Activated CD8-positive, alpha-beta T cell treated with anti-CD3 and anti-CD28 coated beads for 36 hours (primary cell): Measurements from ENCODE around the gene NAIF1. TPM values are rescaled to one million over a fixed set of nuclear protein-coding genes. Genes with fewer than 3 reads are reported as not detected.
"Not testable (repeated sequence)": the region's sequence is repeated elsewhere in the genome, so short reads cannot be mapped to it uniquely, and the experiment has no call there.

ENCODE experiments used
- ATAC-seq: fragments of 200-7000 bp; cut with Tn5 transposase; one replicate; pipeline ENCODE4 v1.10.0; 2021; ENCODE audit warnings: mild to moderate bottlenecking, moderate library complexity
- CTCF ChIA-PET: fragments of 350-600 bp; sonication (Branson Sonifier 250); formaldehyde crosslinking; loops from one replicate; lab custom pipeline; 2021; ENCODE audit warnings: antibody characterized with exemption; lab: Charles Lee
- POLR2A ChIA-PET: fragments of 350-600 bp; sonication (Branson Sonifier 250); formaldehyde crosslinking; loops from one replicate; lab custom pipeline; 2021; ENCODE audit warnings: antibody characterized with exemption; lab: Charles Lee
- DNase-seq: peaks from one replicate; pipeline ENCODE4 v3.0.0-alpha.2; 2020
- H3K27ac Mint-ChIP-seq: one replicate; pipeline ENCODE4 v1.8.0; 2021; ENCODE audit warnings: mild to moderate bottlenecking, mixed read lengths
- H3K27me3 Mint-ChIP-seq: one replicate; pipeline ENCODE4 v1.8.0; 2021; ENCODE audit warnings: mixed read lengths
- H3K36me3 Mint-ChIP-seq: one replicate; pipeline ENCODE4 v1.8.0; 2021; ENCODE audit warnings: low read depth, mixed read lengths
- H3K4me1 Mint-ChIP-seq: one replicate; pipeline ENCODE4 v1.8.0; 2021; ENCODE audit warnings: low read depth, mixed read lengths
- H3K4me3 Mint-ChIP-seq: one replicate; pipeline ENCODE4 v1.8.0; 2021; ENCODE audit warnings: mild to moderate bottlenecking, moderate library complexity, mixed read lengths
- H3K9me3 Mint-ChIP-seq: one replicate; pipeline ENCODE4 v1.8.0; 2021; ENCODE audit warnings: mixed read lengths
- CTCF ChIP-seq: fragments of 200-600 bp; IDR thresholded peaks from one replicate; pipeline ENCODE4 v1.8.0; 2022; ENCODE audit warnings: antibody characterized with exemption, mild to moderate bottlenecking
- intact Hi-C: fragments of 100-400 bp; cut with micrococcal nuclease; formaldehyde crosslinking; loops from one replicate; pipeline ENCODE4 v1.10.0; 2022
- total RNA-seq, 2 experiments: library from RNA; stranded (reverse); gene quantifications; one replicate each; pipeline ENCODE4 v1.2.3, GENCODE V29; 2021

NAIF1 gene
- total RNA-seq, 2 experiments from 2014 or later, result 8.4 to 11.8 TPM

DNA sequence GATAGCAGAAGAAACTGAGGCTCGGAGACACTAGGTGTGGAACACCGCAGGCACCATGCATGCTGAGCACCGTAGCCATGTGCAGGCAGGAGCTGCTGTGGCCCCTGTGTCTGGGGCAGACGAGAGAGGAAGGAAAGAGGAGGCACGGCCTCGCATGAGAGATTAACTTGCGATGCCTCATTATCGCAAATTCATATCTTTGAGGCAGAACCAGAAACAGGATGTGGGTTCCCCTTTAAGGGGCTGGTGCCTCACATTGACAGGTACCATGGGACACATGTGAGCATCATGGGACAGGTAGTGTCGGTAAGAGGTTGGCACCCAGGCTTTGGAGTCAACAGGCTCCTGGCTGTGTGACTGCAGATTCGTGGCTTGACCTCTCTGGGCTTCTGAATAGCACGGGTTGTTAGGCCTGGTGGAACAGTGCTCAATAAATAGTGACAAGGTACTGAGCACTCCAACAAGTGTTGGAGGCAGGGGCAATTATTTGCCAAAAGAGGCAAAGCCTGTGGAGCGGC is 40.8 kb downstream of the NAIF1 start:
- peak; percentile 91 for DNase-seq
- H3K4me1 Mint-ChIP-seq, result peaks cover 83% of the 10 kb centered on the region

GRCh38 chr9:128025736-128026135 is 41.4 kb downstream of the NAIF1 start:
- no peaks in the 10 kb centered on the region for H3K27me3 Mint-ChIP-seq
- POLR2A ChIA-PET, result interaction anchor here (0.9 to 4.5 kb wide), 15 partner anchors 9 to 89 kb away, joined by 3 to 85 read pairs (median 5); partner anchors contain the start of genes DPM2 and EEIG1
- H3K4me3 Mint-ChIP-seq, result peak overlapping the region; percentile 65
- peaks cover 83% of the 10 kb centered on the region for H3K4me1 Mint-ChIP-seq
- ATAC-seq, result no peak
- CTCF ChIA-PET, result interaction anchor here (0.8 to 24.9 kb wide), 4 partner anchors 9 to 291 kb away, joined by 3 to 631 read pairs (median 16); partner anchors contain the start of gene TOR2A
- H3K27ac Mint-ChIP-seq, result peak overlapping the region; percentile 98
- intact Hi-C loops, result loop anchor here (2.0 to 5.0 kb wide), 4 partner anchors 19 to 68 kb away; partner anchors contain the start of genes NAIF1 and SLC25A25
- no peak for TF ChIP-seq CTCF
- no peaks in the 10 kb centered on the region for H3K9me3 Mint-ChIP-seq
- no peaks in the 10 kb centered on the region for H3K36me3 Mint-ChIP-seq
- DNase-seq, result no peak

More for the DNA sequence above, 40.8 kb downstream of the NAIF1 start:
- H3K27ac Mint-ChIP-seq, result peak overlapping the region; percentile 98
- intact Hi-C loops, result loop anchor here (2.0 to 5.0 kb wide), 4 partner anchors 20 to 69 kb away; partner anchors contain the start of genes NAIF1 and SLC25A25
- peak overlapping the region; percentile 65 for H3K4me3 Mint-ChIP-seq
- ChIA-PET CTCF (interaction anchor here (0.8 to 24.9 kb wide), 6 partner anchors 9 to 291 kb away, joined by 3 to 631 read pairs (median 4); partner anchors contain the start of gene TOR2A), POLR2A (interaction anchor here (0.9 to 4.5 kb wide), 16 partner anchors 8 to 82 kb away, joined by 3 to 85 read pairs (median 4); partner anchors contain the start of gene EEIG1)
- H3K9me3 Mint-ChIP-seq, result no peaks in the 10 kb centered on the region
- ATAC-seq, result peak; percentile 69
- no peaks in the 10 kb centered on the region for H3K27me3 Mint-ChIP-seq
- no peak for TF ChIP-seq CTCF
- H3K36me3 Mint-ChIP-seq, result peaks cover 2% of the 10 kb centered on the region

- Mint-ChIP-seq H3K4me3 (peak overlapping the region; percentile 65), H3K27me3 (no peaks in the 10 kb centered on the region), H3K36me3 (no peaks in the 10 kb centered on the region), H3K27ac (peak overlapping the region; percentile 98), H3K4me1 (peaks cover 83% of the 10 kb centered on the region), H3K9me3 (no peaks in the 10 kb centered on the region)
- ChIA-PET CTCF (interaction anchor here (0.6 to 24.9 kb wide), 4 partner anchors 10 to 92 kb away, joined by 4 to 631 read pairs (median 16); no protein-coding TSS in a partner anchor), POLR2A (interaction anchor here (0.6 to 4.5 kb wide), 12 partner anchors 9 to 101 kb away, joined by 3 to 85 read pairs (median 4); partner anchors contain the start of genes DPM2 and EEIG1)
- DNase-seq, result no peak
- no peak for ATAC-seq
- intact Hi-C loops, result loop anchor here (5.0 kb wide), 2 partner anchors 42 to 68 kb away; partner anchors contain the start of genes NAIF1 and SLC25A25
- TF ChIP-seq CTCF, result no peak
These were observed 42.3 kb downstream of the NAIF1 start for GRCh38 chr9:128024761-128025308.

- POLR2A ChIA-PET, result interaction anchor here (1.9 to 4.5 kb wide), 3 partner anchors 43 to 82 kb away, joined by 5 to 85 read pairs (median 28); partner anchors contain the start of gene EEIG1
- H3K4me3 Mint-ChIP-seq, DNase-seq, H3K9me3 Mint-ChIP-seq, intact Hi-C loops, H3K36me3 Mint-ChIP-seq, H3K27me3 Mint-ChIP-seq, ATAC-seq: not testable (repeated sequence)
- Mint-ChIP-seq H3K27ac (peak overlapping the region; percentile 1), H3K4me1 (peaks cover 78% of the 10 kb centered on the region)
- CTCF ChIA-PET, result interaction anchor here (1.5 to 24.9 kb wide), 2 partner anchors 40 to 71 kb away, joined by 4 to 631 read pairs; no protein-coding TSS in a partner anchor
These were observed 43.4 kb downstream of the NAIF1 start for GRCh38 chr9:128023671-128024070.

- Mint-ChIP-seq H3K36me3 (no peaks in the 10 kb centered on the region), H3K27me3 (no peaks in the 10 kb centered on the region), H3K4me1 (peaks cover 73% of the 10 kb centered on the region), H3K9me3 (no peaks in the 10 kb centered on the region), H3K27ac (peak overlapping the region; percentile 59), H3K4me3 (no peak overlapping the region)
- CTCF ChIA-PET, result interaction anchor here (4.4 to 24.9 kb wide), 2 partner anchors 12 to 70 kb away, joined by 20 to 631 read pairs; no protein-coding TSS in a partner anchor
- POLR2A ChIA-PET, result no interaction called here
- no peak for TF ChIP-seq CTCF
- DNase-seq, result no peak
- no peak for ATAC-seq
- intact Hi-C loops, result no loop called here
These were observed 44.2 kb downstream of the NAIF1 start for GRCh38 chr9:128022886-128023285.
